Kidney glomerular epithelial cell (primary cell): ENCODE data around the gene ULK2.

Experiments
- DNase-seq: peaks from one replicate; lab custom pipeline; 2025; lab: John Stamatoyannopoulos, UW

Gene ULK2

DNA sequence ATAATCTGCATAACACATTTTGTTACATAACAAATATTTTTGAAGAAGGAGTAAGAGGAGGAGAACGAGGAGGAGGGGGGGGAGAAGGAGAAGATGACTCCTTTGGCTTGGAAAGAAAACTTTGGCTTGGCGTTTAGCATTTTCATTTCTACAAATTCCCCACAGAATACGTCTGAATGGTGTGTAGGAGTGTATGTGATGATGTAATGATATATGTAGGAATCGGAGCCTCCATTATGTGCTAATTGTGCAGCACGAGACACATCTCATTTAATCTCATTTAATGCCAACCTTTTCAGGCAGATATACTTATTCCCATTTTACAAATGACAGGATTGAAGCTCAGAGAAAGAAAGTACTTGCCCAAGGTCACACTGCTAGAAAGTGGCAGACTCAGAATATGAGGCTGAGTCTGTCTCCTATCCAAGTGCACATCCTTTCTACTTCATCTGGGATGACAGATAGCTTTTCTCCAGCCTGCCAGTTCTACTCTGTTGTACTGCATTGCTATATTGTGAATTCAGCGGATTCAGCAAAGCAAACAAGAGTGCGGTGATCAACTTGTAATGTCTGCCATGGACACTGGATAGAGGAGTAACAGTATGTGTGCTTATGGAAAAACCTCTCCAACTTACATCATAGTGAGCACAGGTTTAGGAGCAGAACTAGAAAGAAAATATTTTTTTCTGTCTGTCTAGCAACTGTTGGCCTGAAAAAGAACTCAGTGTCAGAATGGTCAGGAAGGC is 140.9 kb downstream of the ULK2 start:
- no peak for DNase-seq

GRCh38 chr17:19725486-19725885 is 142.2 kb downstream of the ULK2 start:
- no peak for DNase-seq

DNA sequence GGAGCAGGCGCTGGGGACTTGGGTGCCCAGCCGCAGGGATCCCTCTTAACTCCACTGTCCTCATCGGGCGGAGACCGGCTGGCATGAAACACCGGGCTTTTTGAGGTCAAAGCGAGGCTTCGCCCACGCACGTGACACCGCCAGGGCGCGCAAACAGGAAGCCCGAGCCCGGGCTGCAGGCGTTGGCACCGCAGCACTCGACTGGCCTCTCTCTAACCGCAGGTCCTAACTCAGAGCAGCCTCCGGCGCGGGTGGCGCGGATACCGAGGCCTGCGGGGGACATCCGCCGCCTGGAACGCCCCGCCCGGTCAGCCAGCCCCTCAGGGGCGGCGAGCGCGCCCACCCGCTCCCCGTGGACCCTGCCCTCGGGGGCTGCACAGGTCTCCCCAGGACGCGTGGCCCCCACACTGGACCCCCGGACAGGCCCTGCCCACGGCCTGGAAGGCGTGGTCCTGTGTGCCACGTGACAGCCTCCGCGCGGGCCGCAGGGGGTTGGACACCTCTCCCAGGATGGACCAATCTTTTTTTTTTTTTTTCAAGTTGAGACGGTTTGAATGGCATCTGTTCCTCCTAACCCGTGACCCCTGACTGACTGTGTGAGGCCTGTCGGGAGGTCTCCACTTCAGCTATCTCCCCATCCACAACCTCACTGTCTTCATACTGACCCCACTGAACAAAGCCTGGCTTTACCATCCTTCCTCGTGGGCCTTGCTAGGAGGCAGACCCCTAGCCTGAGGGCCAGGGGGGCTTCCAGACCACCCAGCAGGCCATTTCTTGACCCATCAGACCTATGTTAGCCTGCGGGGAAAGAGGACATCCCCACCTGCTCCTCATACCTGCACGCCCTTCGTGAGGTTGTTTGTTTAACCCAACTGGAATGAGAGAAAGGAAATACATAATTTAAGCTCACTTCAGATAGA is 143.0 kb downstream of the ULK2 start:
- DNase-seq = no peak

DNA sequence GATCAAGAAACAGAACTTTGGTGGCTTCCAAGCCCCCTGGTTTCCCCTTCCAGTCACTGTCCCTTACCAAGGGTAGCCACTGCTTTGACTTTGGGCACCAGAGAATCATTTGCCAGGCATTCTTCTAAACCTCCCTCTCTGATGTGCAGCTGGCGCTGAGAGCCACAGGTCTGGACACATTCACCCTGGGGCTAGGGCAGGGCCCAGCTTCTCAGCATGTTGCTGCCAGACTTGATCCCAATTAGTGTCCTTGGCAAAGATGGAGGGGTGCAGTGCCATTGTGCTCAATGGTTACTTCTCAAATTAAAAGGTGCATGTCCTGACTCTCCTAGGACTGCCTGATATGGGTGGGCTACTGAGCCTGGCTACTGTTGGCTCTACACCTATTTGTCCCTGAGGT is 143.8 kb downstream of the ULK2 start:
- DNase-seq = no peak
